Tibial nerve (tissue), 4 donors: ENCODE measurements around the gene CARMIL1. TPM values are rescaled to one million over a fixed set of nuclear protein-coding genes. Genes with fewer than 3 reads are reported as not detected.

ENCODE experiments used
- DNase-seq, 2 donors: peaks; one replicate each; pipeline ENCODE4 v3.0.0-alpha.2; 2019; ENCODE audit warnings: low spot score in 2 of 2
- H3K27ac ChIP-seq, 4 donors: fragments of 200-600 bp; sonication (generic) in 3 of 4; one replicate each; pipeline ENCODE4 v1.5.1; 2017 to 2019; ENCODE audit warnings: mild to moderate bottlenecking in 1 of 4
- H3K27me3 ChIP-seq, 2 donors: fragments of 200-600 bp; sonication (generic) in 1 of 2; one replicate each; pipeline versions ENCODE4 v1.5.1 to v1.6.0; 2017 to 2019
- H3K36me3 ChIP-seq, 3 donors: fragments of 200-600 bp; sonication (generic); one replicate each; pipeline ENCODE4 v1.5.1; 2018 to 2019
- H3K4me1 ChIP-seq, 4 donors: fragments of 200-600 bp; sonication (generic) in 3 of 4; one replicate each; pipeline ENCODE4 v1.5.1; 2017 to 2019
- H3K4me3 ChIP-seq, 4 donors: fragments of 200-600 bp; sonication (generic) in 3 of 4; one replicate each; pipeline ENCODE4 v1.5.1; 2017 to 2019; ENCODE audit warnings: mild to moderate bottlenecking in 1 of 4, moderate library complexity in 1 of 4
- H3K9me3 ChIP-seq, 4 donors: fragments of 200-600 bp; sonication (generic) in 3 of 4; one replicate each; pipeline ENCODE4 v1.5.1; 2017 to 2019
- EP300 ChIP-seq, 2 donors: sonication (generic); formaldehyde crosslinking; IDR thresholded peaks; one replicate each; pipeline ENCODE4 v1.6.1; 2017; ENCODE audit warnings: antibody characterized with exemption in 2 of 2, mild to moderate bottlenecking in 1 of 2
- POLR2A ChIP-seq, 2 donors: fragments of 450-650 bp; IDR thresholded peaks; one replicate each; pipeline ENCODE4 v1.6.1; 2017; ENCODE audit warnings: antibody characterized with exemption in 2 of 2, mild to moderate bottlenecking in 2 of 2, moderate library complexity in 2 of 2
- WGBS, 2 donors: methylation state at CpG; one replicate each; pipeline ENCODE4 v1.1.5; 2018; 5-methylcytosine and 5-hydroxymethylcytosine counted together
- total RNA-seq, 4 donors: library from RNA; depleted of rRNA; stranded (reverse); fragments of >200 nt; gene quantifications; one replicate each; pipeline ENCODE4 v1.1.0, GENCODE V29; 2016
- TF ChIP-seq, protein P1 (sequence below), 5 experiments: fragments of 200-600 bp in 3 of 5; fragments of 450-650 bp in 2 of 5; sonication (generic) in 3 of 5; IDR thresholded peaks; one replicate each; pipeline ENCODE4 v1.5.1; 2016 to 2019; ENCODE audit warnings: antibody characterized with exemption in 5 of 5, mild to moderate bottlenecking in 3 of 5, moderate library complexity in 2 of 5

Gene CARMIL1
- total RNA-seq, 4 donors from 2014 or later, result 29.1 to 43.5 (median 34.1) TPM

DNA sequence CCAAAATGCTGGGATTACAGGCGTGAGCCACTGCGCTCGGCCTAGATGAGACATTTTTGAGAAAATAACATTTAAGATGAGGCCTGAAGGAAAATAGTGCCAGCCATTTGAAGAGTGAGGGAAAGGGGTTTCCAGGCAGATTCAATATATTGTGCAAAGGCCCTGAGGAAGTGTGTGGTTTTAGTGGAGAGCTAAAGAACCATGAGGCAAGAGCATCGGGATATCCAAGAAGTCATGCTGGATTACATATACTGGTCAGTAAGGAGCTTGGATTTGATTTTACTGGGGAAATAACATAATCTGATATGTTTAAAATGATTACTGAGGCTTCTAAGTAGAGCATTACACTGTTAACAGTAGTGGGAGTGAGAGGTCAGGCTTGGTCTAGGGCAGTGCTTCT is 47.0 kb downstream of the CARMIL1 start:
- Histone ChIP-seq H3K36me3 (no peaks in the 10 kb centered on the region), H3K9me3 (no peaks in the 10 kb centered on the region), H3K4me3 (no peak overlapping the region), H3K4me1 (peaks cover 0 to 6% (median under 1%) of the 10 kb centered on the region in 4 donors), H3K27me3 (no peaks in the 10 kb centered on the region), H3K27ac (no peak overlapping the region)
- TF ChIP-seq, protein P1, sequence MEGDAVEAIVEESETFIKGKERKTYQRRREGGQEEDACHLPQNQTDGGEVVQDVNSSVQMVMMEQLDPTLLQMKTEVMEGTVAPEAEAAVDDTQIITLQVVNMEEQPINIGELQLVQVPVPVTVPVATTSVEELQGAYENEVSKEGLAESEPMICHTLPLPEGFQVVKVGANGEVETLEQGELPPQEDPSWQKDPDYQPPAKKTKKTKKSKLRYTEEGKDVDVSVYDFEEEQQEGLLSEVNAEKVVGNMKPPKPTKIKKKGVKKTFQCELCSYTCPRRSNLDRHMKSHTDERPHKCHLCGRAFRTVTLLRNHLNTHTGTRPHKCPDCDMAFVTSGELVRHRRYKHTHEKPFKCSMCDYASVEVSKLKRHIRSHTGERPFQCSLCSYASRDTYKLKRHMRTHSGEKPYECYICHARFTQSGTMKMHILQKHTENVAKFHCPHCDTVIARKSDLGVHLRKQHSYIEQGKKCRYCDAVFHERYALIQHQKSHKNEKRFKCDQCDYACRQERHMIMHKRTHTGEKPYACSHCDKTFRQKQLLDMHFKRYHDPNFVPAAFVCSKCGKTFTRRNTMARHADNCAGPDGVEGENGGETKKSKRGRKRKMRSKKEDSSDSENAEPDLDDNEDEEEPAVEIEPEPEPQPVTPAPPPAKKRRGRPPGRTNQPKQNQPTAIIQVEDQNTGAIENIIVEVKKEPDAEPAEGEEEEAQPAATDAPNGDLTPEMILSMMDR (IDR thresholded peaks at IDR 0.05), result no peak
- TF ChIP-seq EP300 (IDR thresholded peaks at IDR 0.05) (no peak), POLR2A (IDR thresholded peaks at IDR 0.05) (no peak)
- 90 to 94% methylated on average over 4 of the region's 4 CpGs for WGBS, 2 donors
- no peak for DNase-seq

DNA sequence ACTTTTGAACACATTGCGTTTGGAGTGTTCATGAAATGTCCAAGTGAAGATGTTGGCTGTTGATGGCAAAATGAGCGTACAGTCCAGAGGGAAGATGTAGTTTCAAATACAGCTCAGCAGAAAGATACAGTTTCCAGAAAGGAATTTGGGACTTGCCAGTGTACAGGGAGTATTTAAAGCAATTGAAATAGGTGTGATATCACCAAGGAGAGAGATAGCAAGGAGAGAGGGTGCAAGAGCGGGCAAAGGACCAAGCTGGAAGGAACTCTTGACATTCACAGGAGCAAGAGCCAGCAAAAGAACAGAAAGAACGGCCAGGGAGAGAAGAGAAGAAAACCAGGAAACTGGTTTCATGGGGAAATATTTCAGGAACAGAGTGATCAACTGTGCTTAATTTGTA is 47.8 kb downstream of the CARMIL1 start:
- no peak for TF ChIP-seq POLR2A (IDR thresholded peaks at IDR 0.05)
- TF ChIP-seq EP300 (IDR thresholded peaks at IDR 0.05), result no peak
- TF ChIP-seq, protein P1 (IDR thresholded peaks at IDR 0.05), result no peak
- DNase-seq, result no peak
- Histone ChIP-seq H3K27me3 (no peaks in the 10 kb centered on the region), H3K9me3 (no peaks in the 10 kb centered on the region), H3K27ac (no peak overlapping the region), H3K4me3 (no peak overlapping the region), H3K36me3 (no peaks in the 10 kb centered on the region), H3K4me1 (peaks cover 0 to 10% (median 5%) of the 10 kb centered on the region in 4 donors)
- WGBS, 2 donors, result 78 to 80% methylated on average over 4 of the region's 4 CpGs

DNA sequence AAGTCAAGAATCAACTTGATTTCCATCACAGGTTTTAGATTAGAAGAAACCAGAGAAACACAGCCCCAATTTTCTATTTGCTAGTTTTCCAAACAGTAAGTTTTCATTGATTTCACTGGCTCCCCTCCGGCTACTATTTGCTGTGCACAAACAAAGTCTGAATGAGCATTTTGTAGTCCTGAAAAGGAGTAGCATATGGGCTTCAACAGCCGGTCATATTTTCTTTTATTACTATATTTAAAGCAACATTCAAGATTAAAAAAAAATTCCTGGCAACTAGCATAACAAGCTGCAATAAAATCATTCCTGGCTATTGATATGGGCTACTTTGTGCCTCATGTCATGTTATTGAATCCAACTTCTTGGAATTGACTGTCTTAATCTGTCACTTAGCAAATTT is 48.3 kb downstream of the CARMIL1 start:
- no peak overlapping the region for H3K4me3 ChIP-seq
- no peaks in the 10 kb centered on the region for H3K36me3 ChIP-seq
- H3K9me3 ChIP-seq, result no peaks in the 10 kb centered on the region
- TF ChIP-seq POLR2A (IDR thresholded peaks at IDR 0.05) (no peak), EP300 (IDR thresholded peaks at IDR 0.05) (no peak)
- TF ChIP-seq, protein P1 (IDR thresholded peaks at IDR 0.05), result no peak
- DNase-seq, result no peak
- no peaks in the 10 kb centered on the region for H3K27me3 ChIP-seq
- H3K4me1 ChIP-seq, result peaks cover 0 to 10% (median 5%) of the 10 kb centered on the region in 4 donors
- 27 to 32% methylated on average over 2 of the region's 2 CpGs for WGBS, 2 donors
- H3K27ac ChIP-seq, result no peak overlapping the region

DNA sequence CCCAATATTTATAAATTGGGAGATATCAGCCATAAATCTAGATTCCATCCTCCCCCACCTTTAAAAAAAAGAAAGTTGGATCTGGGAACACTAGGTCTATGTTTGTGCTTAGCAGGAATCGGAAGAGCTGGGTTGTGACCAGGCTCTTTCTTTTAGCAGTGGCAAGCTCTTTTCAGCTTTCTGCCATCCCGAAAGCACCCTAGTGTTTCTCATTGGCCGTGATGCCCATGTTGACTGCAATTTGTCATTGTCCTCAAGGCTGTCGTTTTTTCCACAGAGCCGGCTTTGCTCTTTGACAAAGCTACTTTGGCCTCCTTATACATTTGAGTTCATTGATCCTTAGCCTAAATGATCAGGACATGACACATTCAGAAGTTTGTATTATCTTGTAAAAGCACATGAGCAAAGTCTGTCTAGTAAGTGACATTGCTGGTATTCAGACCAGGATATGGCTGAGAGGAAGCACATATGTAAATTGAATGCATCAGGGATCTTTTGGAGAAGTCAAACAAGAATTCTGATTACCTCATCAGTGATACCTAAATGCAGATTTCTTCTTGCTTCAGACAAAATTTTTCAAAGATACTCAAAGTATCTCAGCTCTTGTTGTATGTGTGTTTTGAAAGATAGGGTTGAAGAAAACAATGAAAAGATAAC is 50.1 kb downstream of the CARMIL1 start:
- H3K27ac ChIP-seq, result no peak overlapping the region
- 51 to 56% methylated on average over 5 of the region's 5 CpGs for WGBS, 2 donors
- H3K4me1 ChIP-seq, result peaks cover 0 to 17% (median 5%) of the 10 kb centered on the region in 4 donors
- H3K36me3 ChIP-seq, result no peaks in the 10 kb centered on the region
- no peak for DNase-seq
- no peaks in the 10 kb centered on the region for H3K27me3 ChIP-seq
- H3K9me3 ChIP-seq, result no peaks in the 10 kb centered on the region
- H3K4me3 ChIP-seq, result no peak overlapping the region
- TF ChIP-seq POLR2A (IDR thresholded peaks at IDR 0.05), result no peak
- TF ChIP-seq, protein P1 (IDR thresholded peaks at IDR 0.05), result no peak

DNA sequence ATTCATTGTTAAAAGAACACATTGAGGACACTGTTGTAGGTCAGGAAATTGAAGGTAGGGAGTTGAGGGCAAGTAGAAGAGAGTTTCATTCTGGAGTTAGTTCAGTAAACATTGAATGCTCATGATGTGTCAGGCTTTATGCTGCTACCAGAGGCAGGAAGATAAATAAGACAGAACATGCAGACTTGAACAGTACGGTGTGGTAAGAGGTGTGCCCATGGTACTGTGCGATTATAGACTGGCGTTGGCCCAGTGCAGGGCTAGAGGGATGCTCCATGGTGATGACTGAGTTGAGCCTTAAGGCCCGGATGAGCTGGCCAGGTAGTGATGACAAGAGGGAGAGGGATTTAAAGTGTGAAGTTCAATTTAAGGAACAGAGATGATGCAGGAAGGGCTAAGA is 50.8 kb downstream of the CARMIL1 start:
- H3K4me3 ChIP-seq, result no peak overlapping the region
- H3K27me3 ChIP-seq, result no peaks in the 10 kb centered on the region
- H3K4me1 ChIP-seq, result peaks cover 0 to 17% (median 5%) of the 10 kb centered on the region in 4 donors
- no peaks in the 10 kb centered on the region for H3K9me3 ChIP-seq
- no peak overlapping the region for H3K27ac ChIP-seq
- WGBS, 2 donors, result 89 to 93% methylated on average over 4 of the region's 4 CpGs
- TF ChIP-seq EP300 (IDR thresholded peaks at IDR 0.05), result no peak
- no peak for TF ChIP-seq POLR2A (IDR thresholded peaks at IDR 0.05)
- TF ChIP-seq, protein P1 (IDR thresholded peaks at IDR 0.05), result no peak
- H3K36me3 ChIP-seq, result no peaks in the 10 kb centered on the region
- DNase-seq, result no peak
